RWPE1 (cell line): ENCODE results near the gene CALHM4.
A peak's percentile ranks its signal among the peaks of the same experiment; 100 is the strongest.

Experiments
- CTCF ChIA-PET: fragments of 350-600 bp; sonication (Branson Sonifier 250); formaldehyde crosslinking; extraction: SDS; loops from one replicate; lab custom pipeline; 2021; lab: Yijun Ruan, JAX
- POLR2A ChIA-PET: fragments of 400-600 bp; formaldehyde crosslinking; extraction: SDS; loops from one replicate; lab custom pipeline; 2020; ENCODE audit warnings: antibody characterized with exemption; ENCODE audit not compliant: low non-redundant PET; lab: Yijun Ruan, JAX
- DNase-seq: peaks from one replicate; pipeline ENCODE4 v3.0.0; 2012; ENCODE audit warnings: low spot score
- H3K27ac ChIP-seq: fragments of 450-650 bp; 2 replicates; pipeline ENCODE4 v1.5.1; 2017
- CTCF ChIP-seq: fragments of 450-650 bp; conservative IDR thresholded peaks from 2 replicates; pipeline ENCODE4 v1.5.1; 2017; ENCODE audit warnings: low read depth, mild to moderate bottlenecking

CALHM4 gene

GRCh38 chr6:116535109-116535508, 18.4 kb upstream of the CALHM4 start:
- no peak overlapping the region for H3K27ac ChIP-seq
- no peak for DNase-seq
- no peak for TF ChIP-seq CTCF
- ChIA-PET CTCF (interaction anchor here (0.6 to 4.0 kb wide), 6 partner anchors 13 to 267 kb away, joined by 3 to 14 read pairs (median 4); no protein-coding TSS in a partner anchor), POLR2A (no interaction called here)

- no peak overlapping the region for H3K27ac ChIP-seq
- peak; percentile 40 for DNase-seq
- TF ChIP-seq CTCF = peak; percentile 78
- POLR2A ChIA-PET = no interaction called here
- CTCF ChIA-PET = no interaction called here
Measured at GRCh38 chr6:116536216-116536621, 17.3 kb upstream of the CALHM4 start.

- ChIA-PET POLR2A (no interaction called here), CTCF (interaction anchor here (0.7 to 1.0 kb wide), 2 partner anchors 9 to 274 kb away, joined by 3 read pairs; no protein-coding TSS in a partner anchor)
- DNase-seq = peak; percentile 18
- no peak overlapping the region for H3K27ac ChIP-seq
- no peak for TF ChIP-seq CTCF
Measured at GRCh38 chr6:116542426-116542825, 11.1 kb upstream of the CALHM4 start.

- POLR2A ChIA-PET = no interaction called here
- CTCF ChIA-PET = interaction anchor here (0.6 kb wide), 1 partner anchor 88 kb away, joined by 3 read pairs; no protein-coding TSS in a partner anchor
- no peak overlapping the region for H3K27ac ChIP-seq
- TF ChIP-seq CTCF = no peak
- no peak for DNase-seq
Measured at GRCh38 chr6:116543149-116543548, 10.4 kb upstream of the CALHM4 start.

- H3K27ac ChIP-seq = no peak within 1 kb of the TSS
- no peak for TF ChIP-seq CTCF
- ChIA-PET CTCF (no interaction called here), POLR2A (no interaction called here)
- no peak for DNase-seq
Measured at GRCh38 chr6:116545651-116546050, 7.9 kb upstream of the CALHM4 start, which contains the start of gene TRAPPC3L. TSS of gene TRAPPC3L (minus strand) at chr6:116545684. CDS start at chr6:116545514, 170 bp downstream.

- ChIA-PET POLR2A (no interaction called here), CTCF (interaction anchor here (0.6 kb wide), 1 partner anchor 12 kb away, joined by 3 read pairs; no protein-coding TSS in a partner anchor)
- DNase-seq = no peak
- TF ChIP-seq CTCF = no peak
- H3K27ac ChIP-seq = no peak overlapping the region
Measured at GRCh38 chr6:116547358-116547757, 6.2 kb upstream of the CALHM4 start.
